Stimulated activated CD8-positive, alpha-beta memory T cell treated with anti-CD3 and anti-CD28 coated beads, Interleukin-7, amount 100 ng/mL, for 24 hours (primary cell): Measurements from ENCODE around the gene DNAJC11.
"Not testable (repeated sequence)": the region's sequence is repeated elsewhere in the genome, so short reads cannot be mapped to it uniquely, and the experiment has no call there.

Experiments
- DNase-seq: peaks from one replicate; pipeline ENCODE4 v3.0.0-alpha.2; 2020; ENCODE audit warnings: low read depth

DNAJC11 gene, protein sequence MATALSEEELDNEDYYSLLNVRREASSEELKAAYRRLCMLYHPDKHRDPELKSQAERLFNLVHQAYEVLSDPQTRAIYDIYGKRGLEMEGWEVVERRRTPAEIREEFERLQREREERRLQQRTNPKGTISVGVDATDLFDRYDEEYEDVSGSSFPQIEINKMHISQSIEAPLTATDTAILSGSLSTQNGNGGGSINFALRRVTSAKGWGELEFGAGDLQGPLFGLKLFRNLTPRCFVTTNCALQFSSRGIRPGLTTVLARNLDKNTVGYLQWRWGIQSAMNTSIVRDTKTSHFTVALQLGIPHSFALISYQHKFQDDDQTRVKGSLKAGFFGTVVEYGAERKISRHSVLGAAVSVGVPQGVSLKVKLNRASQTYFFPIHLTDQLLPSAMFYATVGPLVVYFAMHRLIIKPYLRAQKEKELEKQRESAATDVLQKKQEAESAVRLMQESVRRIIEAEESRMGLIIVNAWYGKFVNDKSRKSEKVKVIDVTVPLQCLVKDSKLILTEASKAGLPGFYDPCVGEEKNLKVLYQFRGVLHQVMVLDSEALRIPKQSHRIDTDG

GRCh38 chr1:6701437-6702153 lies at the start of gene DNAJC11:
TSS of gene DNAJC11 (minus strand) at chr1:6701816. CDS start at chr1:6701800, 16 bp downstream.
- peak; percentile 76 for DNase-seq

DNA sequence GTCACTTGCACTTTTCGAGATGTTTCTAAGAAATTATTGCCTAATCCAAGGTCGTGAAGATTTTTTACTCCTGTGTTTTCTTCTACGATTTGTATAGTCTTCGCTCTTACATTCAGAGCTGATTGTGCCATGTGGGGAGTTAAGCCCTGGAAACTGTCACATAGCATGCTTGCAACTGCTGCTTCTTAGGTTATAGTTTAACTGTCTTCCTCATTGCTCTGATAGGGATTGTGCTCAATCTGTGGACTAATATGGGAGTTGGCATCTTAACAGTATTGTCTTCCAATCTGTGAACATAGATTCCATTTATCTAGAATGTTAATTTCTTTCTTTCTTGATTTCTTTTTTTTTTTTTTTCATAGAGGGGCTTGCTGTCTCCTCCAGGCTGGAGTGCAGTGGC lies 48.9 kb upstream of the DNAJC11 start:
- no peak for DNase-seq

DNA sequence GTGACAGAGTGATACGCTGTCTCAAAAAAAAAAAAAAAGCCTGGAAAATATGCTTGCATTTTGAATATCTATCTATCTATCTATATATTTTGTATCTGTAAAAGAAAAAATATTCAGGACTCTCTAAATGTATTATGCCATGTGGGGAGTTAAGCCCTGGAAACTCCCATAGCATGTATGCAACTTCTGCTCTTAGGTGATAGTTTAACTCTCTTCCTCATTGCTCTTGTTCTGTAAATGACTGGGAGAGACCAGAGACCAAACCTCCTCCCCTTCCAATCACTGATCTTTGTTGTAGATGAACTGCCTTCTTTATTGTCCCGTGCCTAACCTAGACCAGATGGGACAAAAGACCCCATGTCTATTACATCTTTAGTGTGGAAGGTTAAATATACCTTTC lies 46.1 kb upstream of the DNAJC11 start:
- DNase-seq = no peak

DNA sequence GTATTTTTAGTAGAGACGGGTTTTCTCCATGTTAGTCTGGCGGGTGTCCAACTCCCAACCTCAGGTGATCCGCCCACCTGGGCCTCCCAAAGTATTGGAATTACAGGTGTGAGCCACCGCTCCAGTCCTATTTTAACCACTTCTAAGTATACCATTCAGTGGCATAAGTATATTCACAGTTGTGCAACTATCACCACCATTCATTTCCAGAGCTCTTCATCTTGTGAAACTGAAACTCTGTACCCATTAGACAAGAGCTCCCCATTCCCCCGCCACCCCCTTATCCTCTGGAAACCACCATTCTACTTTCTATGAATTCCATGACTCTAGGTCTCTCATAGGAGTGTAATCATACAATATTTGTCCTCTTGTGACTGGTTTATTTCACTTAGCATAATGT lies 43.5 kb upstream of the DNAJC11 start:
- DNase-seq = no peak

- no peak for DNase-seq
These were observed 41.8 kb upstream of the DNAJC11 start for GRCh38 chr1:6743189-6744101.

GRCh38 chr1:6742676-6743188 lies 41.1 kb upstream of the DNAJC11 start:
- not testable (repeated sequence) for DNase-seq

- DNase-seq = no peak
These were observed 37.5 kb upstream of the DNAJC11 start for GRCh38 chr1:6738987-6739676.

- no peak for DNase-seq
These were observed 31.3 kb upstream of the DNAJC11 start for GRCh38 chr1:6732942-6733341.

- no peak for DNase-seq
These were observed 30.3 kb upstream of the DNAJC11 start for GRCh38 chr1:6731905-6732304.

- DNase-seq = no peak
These were observed 29.3 kb upstream of the DNAJC11 start for GRCh38 chr1:6730880-6731279.

DNA sequence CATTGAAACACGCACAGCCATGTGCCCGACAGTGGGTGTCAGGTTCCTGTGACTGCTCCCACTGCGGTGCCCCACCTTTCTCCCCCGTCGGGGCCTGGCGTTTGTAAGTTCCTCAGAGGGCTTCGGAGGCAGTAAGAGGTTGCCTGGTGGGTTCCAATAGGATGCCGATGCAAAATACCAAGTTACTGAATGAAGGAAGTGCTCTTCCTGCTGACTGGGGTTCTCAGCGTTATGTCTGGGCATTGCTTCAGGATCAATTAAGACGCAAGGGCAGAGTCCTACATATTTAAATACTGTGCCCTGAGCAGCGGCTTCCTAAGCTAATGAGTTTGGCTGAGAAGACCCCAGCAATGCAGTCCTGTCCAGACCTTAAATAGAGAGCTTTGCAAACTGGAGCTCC lies 28.9 kb upstream of the DNAJC11 start:
- no peak for DNase-seq

GRCh38 chr1:6727535-6727934 lies 25.9 kb upstream of the DNAJC11 start:
- DNase-seq = peak; percentile 27

- no peak for DNase-seq
These were observed 24.6 kb upstream of the DNAJC11 start for GRCh38 chr1:6726253-6726652.

DNA sequence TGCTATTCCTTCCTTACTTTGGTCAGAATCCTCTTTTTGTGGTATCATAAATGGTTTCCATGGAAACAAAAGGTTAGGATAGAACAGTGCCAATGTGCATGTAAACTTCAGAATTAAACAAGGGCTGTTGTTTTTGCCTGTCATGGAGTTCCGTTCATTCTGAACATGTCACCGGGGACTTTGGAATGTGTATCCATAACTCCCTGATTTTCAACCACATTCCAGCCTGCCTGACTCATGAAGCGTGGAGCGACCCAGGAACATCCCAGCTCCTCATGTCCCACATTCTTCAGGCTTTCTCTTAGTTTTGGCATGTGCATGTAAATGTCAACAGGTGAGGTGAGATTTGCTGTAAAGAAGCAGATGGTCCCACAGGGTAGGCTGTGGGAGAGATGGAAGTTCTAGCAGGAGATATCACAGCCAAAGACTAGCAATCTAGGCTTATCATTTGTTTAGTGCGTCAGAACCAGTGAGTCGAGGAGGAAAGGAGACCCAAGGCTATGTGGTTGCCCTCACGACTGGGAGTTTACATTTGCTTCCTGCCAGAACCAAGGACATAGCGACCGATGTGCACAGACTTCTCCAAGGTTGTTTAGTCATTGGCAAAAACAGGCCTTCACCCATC lies 23.0 kb upstream of the DNAJC11 start:
- no peak for DNase-seq

GRCh38 chr1:6723621-6724428 lies 22.2 kb upstream of the DNAJC11 start:
- DNase-seq = no peak

DNA sequence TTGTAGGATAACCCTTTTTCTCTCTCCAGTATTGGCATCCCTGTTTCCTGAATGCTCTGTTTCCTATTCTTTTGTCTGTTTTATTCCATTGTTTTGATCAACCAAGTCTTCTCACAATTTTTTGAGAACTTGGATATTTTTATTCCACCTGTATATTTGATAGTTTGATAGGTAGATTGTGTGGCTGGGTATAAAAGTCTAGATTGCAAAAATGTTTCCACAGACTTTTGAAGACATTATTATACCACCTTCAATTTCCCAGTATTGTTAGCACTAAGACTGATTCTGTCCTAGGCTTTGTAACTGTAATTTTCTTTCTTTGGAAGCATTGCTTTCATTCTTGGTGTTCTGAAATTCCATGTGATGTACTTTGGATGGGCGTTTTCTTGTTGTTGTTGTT lies 9.6 kb upstream of the DNAJC11 start:
- DNase-seq = no peak

DNA sequence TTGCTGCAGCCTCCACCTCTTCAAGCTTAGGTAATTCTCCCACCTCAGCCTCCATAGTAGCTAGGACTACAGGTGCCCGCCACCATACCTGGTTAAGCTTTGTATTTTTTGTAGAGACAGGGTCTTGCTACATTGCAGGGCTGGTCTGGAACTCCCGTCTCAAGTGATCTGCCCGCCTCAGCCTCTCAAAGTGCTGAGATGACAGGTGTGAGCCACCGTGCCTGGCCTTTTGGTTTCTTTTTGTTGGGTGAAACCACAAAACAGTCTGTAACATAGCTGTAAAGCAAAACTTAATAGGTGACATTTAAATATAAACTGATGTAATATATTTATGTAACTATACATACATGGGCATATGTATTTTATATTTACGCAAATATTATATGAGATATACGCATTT lies 3.1 kb upstream of the DNAJC11 start:
- no peak for DNase-seq

DNA sequence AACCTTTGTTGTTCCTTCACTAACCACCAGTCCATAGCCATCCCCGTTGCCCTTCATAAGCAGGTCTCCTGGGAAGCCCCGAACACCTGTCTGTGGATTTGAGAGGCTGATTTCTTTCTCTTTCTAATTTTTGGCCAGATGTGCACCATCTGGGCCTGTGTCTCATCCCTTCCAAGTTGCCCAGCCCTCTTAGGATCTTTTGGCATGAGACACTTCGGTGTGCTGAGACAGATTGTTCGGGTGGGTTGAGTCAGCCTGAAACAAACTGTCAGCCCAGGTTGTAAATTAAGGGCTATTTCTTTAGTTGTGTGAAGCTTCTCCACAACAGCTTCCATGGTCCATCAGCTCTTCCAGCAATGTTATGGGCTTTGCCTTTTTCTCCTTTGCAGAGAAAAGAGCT lies 1.4 kb upstream of the DNAJC11 start:
- DNase-seq = no peak

DNA sequence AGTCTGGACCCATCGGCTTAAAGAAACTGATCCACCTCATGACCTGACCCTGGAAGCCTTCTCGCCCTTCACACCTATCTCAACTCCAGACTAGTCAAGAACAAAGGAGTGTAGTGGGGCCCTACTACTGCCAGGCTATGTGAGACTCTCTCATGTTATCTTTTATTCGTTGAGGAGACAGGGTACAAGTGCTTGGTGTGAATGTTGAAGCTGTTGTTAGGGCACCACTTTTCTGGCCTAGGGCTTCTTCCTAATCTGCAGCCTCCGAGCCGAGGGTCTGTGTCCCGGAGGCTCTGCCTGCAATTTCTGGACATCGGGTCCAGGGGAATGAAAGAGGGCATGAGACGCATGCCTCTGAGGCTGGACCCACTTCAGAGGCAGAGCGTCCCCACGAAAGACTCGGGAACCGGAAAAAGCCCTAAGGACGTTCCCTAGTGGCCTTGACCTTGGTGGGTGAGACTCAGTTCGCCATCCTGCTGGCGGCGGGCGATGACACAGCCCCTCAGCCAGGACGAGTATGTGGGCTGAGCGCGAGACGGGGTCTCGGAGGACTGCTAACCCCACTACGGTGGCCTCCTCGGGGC lies 671 bp downstream of the DNAJC11 start:
- DNase-seq = no peak

DNA sequence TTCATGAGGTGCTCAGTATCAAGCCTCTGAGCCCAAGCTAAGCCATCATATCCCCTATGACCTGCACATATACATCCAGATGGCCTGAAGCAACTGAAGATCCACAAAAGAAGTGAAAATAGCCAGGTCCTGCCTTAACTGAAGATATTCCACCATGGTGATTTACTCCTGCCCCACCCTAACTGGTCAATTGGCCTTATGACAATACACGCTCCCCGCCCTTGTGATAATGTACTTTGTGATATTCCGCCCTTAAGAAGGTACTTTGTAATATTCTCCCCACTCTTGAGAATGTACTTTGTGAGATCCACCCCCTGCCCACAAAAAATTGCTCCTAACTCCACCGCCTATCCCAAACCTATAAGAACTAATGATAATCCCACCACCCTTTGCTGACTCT lies 1.7 kb downstream of the DNAJC11 start:
- DNase-seq = not testable (repeated sequence)
